PFSK-1 (cell line): ENCODE measurements around the gene THEM4.

Experiments
- FOXP2 ChIP-seq: optimal IDR thresholded peaks from 2 replicates; pipeline ENCODE3; 2011; ENCODE audit warnings: borderline replicate concordance, control low read depth, inconsistent platforms; ENCODE audit not compliant: insufficient read depth; ENCODE audit errors: extremely low read length, extremely low read depth
- POLR2AphosphoS5 ChIP-seq: IDR thresholded peaks from 2 replicates; pipeline ENCODE4 v1.6.1; 2012; ENCODE audit warnings: low read depth, mild to moderate bottlenecking, control low read depth, low read length, moderate library complexity
- SIN3A ChIP-seq: IDR thresholded peaks from 2 replicates; pipeline ENCODE4 v1.6.1; 2012; ENCODE audit warnings: mild to moderate bottlenecking, low read length, moderate library complexity, borderline replicate concordance; ENCODE audit not compliant: insufficient read depth
- TAF1 ChIP-seq: IDR thresholded peaks from 2 replicates; pipeline ENCODE4 v1.6.1; 2012; ENCODE audit warnings: low read length, control low read depth, borderline replicate concordance; ENCODE audit not compliant: insufficient read depth
- TF ChIP-seq, protein P1 (sequence below), 2 experiments: IDR thresholded peaks; 2 replicates each; pipeline versions ENCODE4 v1.6.1 to v1.8.0; 2011 to 2012; ENCODE audit warnings: low read depth in 2 of 2, low read length in 2 of 2, control low read depth in 1 of 2, inconsistent platforms in 1 of 2, mild to moderate bottlenecking in 1 of 2, moderate library complexity in 1 of 2; ENCODE audit not compliant: insufficient read depth in 1 of 2

THEM4 gene

DNA sequence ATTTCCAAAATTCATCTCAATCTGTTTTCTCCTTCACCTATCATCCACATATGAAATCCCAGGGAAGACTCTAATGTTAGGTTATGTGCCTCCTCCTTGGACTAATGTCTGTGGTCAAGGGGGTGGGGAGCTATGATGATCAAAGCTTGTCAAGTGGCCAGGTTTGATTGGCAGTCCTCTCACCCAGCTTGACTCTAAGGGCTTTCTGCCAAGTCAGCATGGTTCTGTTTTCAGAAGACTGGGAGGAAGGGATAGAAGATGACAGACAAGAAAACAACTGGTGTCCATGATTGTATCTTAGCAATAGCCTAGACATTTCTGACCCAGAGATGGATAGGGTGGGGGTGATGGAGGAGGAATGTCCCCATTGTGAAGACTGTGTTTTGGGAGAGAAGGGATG lies 46.7 kb downstream of the THEM4 start:
- TF ChIP-seq, protein P1, sequence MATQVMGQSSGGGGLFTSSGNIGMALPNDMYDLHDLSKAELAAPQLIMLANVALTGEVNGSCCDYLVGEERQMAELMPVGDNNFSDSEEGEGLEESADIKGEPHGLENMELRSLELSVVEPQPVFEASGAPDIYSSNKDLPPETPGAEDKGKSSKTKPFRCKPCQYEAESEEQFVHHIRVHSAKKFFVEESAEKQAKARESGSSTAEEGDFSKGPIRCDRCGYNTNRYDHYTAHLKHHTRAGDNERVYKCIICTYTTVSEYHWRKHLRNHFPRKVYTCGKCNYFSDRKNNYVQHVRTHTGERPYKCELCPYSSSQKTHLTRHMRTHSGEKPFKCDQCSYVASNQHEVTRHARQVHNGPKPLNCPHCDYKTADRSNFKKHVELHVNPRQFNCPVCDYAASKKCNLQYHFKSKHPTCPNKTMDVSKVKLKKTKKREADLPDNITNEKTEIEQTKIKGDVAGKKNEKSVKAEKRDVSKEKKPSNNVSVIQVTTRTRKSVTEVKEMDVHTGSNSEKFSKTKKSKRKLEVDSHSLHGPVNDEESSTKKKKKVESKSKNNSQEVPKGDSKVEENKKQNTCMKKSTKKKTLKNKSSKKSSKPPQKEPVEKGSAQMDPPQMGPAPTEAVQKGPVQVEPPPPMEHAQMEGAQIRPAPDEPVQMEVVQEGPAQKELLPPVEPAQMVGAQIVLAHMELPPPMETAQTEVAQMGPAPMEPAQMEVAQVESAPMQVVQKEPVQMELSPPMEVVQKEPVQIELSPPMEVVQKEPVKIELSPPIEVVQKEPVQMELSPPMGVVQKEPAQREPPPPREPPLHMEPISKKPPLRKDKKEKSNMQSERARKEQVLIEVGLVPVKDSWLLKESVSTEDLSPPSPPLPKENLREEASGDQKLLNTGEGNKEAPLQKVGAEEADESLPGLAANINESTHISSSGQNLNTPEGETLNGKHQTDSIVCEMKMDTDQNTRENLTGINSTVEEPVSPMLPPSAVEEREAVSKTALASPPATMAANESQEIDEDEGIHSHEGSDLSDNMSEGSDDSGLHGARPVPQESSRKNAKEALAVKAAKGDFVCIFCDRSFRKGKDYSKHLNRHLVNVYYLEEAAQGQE (IDR thresholded peaks at IDR 0.05; ENCODE audit: insufficient read depth in 1 of 2, low read depth in 2 of 2, low read length in 2 of 2): no peak
- TF ChIP-seq POLR2AphosphoS5 (no peak), TAF1 (no peak), FOXP2 (no peak), SIN3A (no peak)

DNA sequence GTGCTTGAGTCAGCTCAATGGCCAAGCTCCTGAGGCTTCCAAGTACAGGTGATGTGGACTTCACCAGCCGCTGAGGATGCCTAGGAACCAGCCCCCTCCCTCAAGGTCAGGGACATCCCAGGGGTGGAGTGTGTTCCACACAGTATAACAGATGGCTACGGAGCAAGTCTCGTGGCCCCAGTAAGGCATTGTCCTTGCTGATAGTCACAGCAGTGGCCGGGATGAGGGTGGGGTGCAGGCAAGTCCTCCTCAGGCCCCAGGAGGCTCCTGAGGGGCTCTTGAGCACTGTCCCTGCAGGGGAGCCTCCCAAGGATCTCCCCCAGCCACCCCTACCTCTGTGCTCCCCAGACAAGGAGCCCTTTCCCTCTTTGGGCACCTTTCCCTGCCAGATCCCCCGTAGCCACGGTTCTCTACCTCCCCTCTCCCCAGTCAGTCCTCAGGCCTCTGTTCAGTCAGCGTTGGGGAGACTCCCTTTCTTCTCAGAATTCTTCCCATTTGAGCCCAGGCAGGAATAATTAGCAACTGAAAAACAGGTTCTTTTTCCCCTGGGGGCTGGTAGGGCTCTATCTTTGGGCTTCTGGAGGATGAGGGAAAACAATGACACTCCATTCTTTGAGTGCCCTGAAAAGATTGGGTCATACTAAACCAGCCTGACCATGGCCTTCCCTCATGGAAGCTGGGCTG lies 48.7 kb downstream of the THEM4 start:
- TF ChIP-seq POLR2AphosphoS5 (no peak), SIN3A (no peak), TAF1 (no peak), FOXP2 (no peak)
- TF ChIP-seq, protein P1 (IDR thresholded peaks at IDR 0.05; ENCODE audit: insufficient read depth in 1 of 2, low read depth in 2 of 2, low read length in 2 of 2): no peak

DNA sequence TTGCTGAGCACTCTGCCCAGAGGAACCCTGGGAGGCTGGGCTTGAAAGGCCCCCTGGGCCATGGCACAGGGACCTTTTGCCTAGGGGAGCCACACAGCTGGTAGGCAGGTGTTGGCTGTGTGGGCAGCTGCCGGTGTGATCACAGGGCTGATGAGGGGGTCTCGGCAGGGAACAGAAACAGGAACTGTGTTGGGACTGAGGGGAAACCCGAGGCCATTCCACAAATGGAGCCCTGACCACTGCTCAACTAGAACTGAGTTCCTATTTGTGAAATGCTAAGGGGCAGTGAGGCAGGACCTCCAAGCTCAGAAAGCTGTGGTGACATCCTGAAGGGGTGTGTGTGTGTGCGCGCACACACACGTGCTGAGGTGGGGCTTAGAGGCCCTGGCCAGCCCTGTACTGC lies 49.4 kb downstream of the THEM4 start:
- TF ChIP-seq POLR2AphosphoS5 (no peak), FOXP2 (no peak), SIN3A (no peak), TAF1 (no peak)
- TF ChIP-seq, protein P1 (IDR thresholded peaks at IDR 0.05; ENCODE audit: insufficient read depth in 1 of 2, low read depth in 2 of 2, low read length in 2 of 2): no peak

DNA sequence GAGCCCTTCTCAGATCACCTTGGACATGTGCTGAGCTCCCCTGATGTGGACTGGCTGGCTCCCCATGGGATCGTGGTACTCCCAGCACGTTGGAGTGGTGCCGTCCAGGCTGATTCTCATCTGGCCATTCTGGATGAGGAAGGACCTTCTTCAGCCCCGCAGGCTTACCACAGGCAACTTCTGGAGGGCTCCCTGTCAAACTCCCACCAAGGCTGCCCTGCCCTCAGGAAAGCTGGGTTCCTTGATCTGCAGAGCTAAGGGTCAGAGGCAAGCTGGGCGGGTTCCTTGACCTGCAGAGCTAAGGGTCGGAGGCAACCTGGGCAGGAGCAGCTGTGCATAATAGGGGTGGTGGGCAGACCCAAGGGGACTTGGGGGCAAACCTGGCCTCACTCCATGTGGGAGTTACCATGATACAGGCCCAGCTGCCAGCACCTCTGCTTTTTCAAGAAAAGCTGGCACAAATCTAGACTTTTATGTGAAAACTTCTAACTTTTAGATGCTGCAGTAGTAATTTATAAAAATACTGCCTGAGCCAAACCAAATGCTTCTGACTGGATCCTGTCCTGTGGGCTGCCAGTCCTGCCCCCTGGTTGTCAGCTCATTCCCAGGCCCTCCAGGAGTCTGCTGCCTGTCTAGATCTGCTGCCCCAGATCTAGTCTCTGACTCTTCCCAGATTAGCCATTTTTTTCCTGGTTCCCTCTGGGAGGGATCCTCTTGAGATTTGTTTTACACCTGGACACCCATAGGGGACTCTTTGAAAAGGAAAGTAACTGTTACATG lies 50.2 kb downstream of the THEM4 start:
- no peak for TF ChIP-seq POLR2AphosphoS5
- TF ChIP-seq, protein P1 (IDR thresholded peaks at IDR 0.05; ENCODE audit: insufficient read depth in 1 of 2, low read depth in 2 of 2, low read length in 2 of 2): no peak
- no peak for TF ChIP-seq FOXP2
- TF ChIP-seq TAF1: no peak
- TF ChIP-seq SIN3A: no peak
